Peyer's patch (tissue), 4 donors: ENCODE measurements around the gene ZNF143. TPM values are rescaled to one million over a fixed set of nuclear protein-coding genes. Genes with fewer than 3 reads are reported as not detected.
A peak's percentile ranks its signal among the peaks of the same experiment; 100 is the strongest.

Experiments used
- DNase-seq, 3 donors: peaks; one replicate each; pipeline ENCODE4 v3.0.0-alpha.2; 2017 to 2019
- H3K27ac ChIP-seq, 4 donors: fragments of 200-600 bp; sonication (generic); one replicate each; pipeline ENCODE4 v1.5.1; 2016 to 2019
- H3K27me3 ChIP-seq, 2 donors: fragments of 200-600 bp; sonication (generic); one replicate each; pipeline ENCODE4 v1.5.1; 2019
- H3K36me3 ChIP-seq, 3 donors: fragments of 200-600 bp; sonication (generic); one replicate each; pipeline ENCODE4 v1.5.1; 2016 to 2019
- H3K4me1 ChIP-seq, 4 donors: fragments of 200-600 bp; sonication (generic); one replicate each; pipeline ENCODE4 v1.5.1; 2016 to 2019
- H3K4me3 ChIP-seq, 4 donors: fragments of 200-600 bp; sonication (generic); 1 replicate in 3 of 4; 2 replicates in 1 of 4; pipeline ENCODE4 v1.5.1; 2016 to 2019; ENCODE audit warnings: mild to moderate bottlenecking in 1 of 4
- H3K9me3 ChIP-seq, 4 donors: fragments of 200-600 bp; sonication (generic); one replicate each; pipeline ENCODE4 v1.5.1; 2016 to 2019; ENCODE audit warnings: mild to moderate bottlenecking in 1 of 4
- POLR2A ChIP-seq, 2 donors: fragments of 450-650 bp; IDR thresholded peaks; one replicate each; pipeline ENCODE4 v1.5.1; 2017; ENCODE audit warnings: antibody characterized with exemption in 2 of 2, mild to moderate bottlenecking in 2 of 2, moderate library complexity in 2 of 2
- total RNA-seq, 4 donors: library from RNA; depleted of rRNA; stranded (reverse); fragments of >200 nt; gene quantifications; one replicate each; pipeline ENCODE4 v1.1.0, GENCODE V29; 2016
- TF ChIP-seq, protein P1 (sequence below), 6 experiments: fragments of 450-650 bp in 4 of 6; fragments of 200-600 bp in 2 of 6; sonication (generic) in 1 of 6; IDR thresholded peaks; one replicate each; pipeline ENCODE4 v1.5.1; 2017 to 2019; ENCODE audit warnings: antibody characterized with exemption in 6 of 6, mild to moderate bottlenecking in 3 of 6, moderate library complexity in 1 of 6

ZNF143 gene
- total RNA-seq, 4 donors from 2014 or later, result 8.5 to 56.1 (median 35.7) TPM

DNA sequence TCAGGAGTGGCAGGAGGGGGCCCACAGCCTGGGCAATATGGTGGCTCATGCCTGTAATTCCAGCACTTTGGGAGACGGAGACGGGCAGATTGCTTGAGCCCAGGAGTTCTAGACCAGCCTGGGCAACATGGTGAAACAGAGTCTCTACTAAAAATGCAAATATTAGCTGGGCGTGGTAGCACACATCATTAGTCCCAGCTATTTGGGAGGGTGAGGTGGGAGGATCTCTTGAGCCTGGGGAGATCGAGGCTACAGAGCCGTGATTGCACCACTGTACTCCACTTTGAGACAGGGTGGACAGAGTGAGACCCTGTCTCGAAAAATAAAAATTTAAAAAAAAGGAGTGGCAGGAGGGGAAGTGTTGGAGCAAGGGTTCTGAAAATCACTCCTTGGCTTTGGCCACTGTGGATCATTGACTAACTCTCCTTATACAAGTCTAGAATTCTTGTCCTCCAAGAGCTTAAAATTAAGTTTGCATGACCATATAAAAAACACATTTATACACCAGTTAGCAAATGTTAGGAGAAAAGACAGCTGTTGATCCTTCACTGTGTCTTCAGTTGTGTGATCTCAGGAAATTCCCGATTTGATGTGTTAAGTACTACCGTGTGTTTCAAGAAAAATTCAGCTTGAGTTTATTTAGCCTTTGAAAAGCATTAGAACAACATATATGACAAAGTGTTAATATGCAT lies 110.4 kb downstream of the ZNF143 start:
- peaks cover 4 to 36% (median 11%) of the 10 kb centered on the region in 4 donors for H3K4me1 ChIP-seq
- no peak overlapping the region for H3K4me3 ChIP-seq
- no peak for DNase-seq
- H3K27me3 ChIP-seq, result no peaks in the 10 kb centered on the region
- peak overlapping the region in 1 of 4 donors; percentile 98 for H3K27ac ChIP-seq
- H3K36me3 ChIP-seq, result no peaks in the 10 kb centered on the region
- TF ChIP-seq, protein P1, sequence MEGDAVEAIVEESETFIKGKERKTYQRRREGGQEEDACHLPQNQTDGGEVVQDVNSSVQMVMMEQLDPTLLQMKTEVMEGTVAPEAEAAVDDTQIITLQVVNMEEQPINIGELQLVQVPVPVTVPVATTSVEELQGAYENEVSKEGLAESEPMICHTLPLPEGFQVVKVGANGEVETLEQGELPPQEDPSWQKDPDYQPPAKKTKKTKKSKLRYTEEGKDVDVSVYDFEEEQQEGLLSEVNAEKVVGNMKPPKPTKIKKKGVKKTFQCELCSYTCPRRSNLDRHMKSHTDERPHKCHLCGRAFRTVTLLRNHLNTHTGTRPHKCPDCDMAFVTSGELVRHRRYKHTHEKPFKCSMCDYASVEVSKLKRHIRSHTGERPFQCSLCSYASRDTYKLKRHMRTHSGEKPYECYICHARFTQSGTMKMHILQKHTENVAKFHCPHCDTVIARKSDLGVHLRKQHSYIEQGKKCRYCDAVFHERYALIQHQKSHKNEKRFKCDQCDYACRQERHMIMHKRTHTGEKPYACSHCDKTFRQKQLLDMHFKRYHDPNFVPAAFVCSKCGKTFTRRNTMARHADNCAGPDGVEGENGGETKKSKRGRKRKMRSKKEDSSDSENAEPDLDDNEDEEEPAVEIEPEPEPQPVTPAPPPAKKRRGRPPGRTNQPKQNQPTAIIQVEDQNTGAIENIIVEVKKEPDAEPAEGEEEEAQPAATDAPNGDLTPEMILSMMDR (IDR thresholded peaks at IDR 0.05), result no peak
- no peak for TF ChIP-seq POLR2A (IDR thresholded peaks at IDR 0.05)
- no peaks in the 10 kb centered on the region for H3K9me3 ChIP-seq

DNA sequence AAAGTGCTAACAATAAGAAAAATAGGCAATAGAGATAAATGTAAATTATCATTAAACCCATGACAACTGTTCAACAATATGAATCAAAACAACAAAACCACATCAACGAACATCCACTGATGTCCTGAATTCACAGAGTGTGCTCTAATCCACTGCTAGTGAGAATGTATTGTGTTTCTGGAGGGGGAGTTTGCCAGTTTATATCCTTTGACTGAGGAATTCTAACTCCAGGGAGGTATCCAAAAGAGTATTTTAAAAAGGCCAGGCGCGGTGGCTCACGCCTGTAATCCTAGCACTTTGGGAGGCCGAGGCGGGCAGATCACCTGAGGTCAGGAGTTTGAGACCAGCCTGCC lies 110.9 kb downstream of the ZNF143 start:
- no peaks in the 10 kb centered on the region for H3K9me3 ChIP-seq
- TF ChIP-seq, protein P1 (IDR thresholded peaks at IDR 0.05), result no peak
- no peak for TF ChIP-seq POLR2A (IDR thresholded peaks at IDR 0.05)
- peak overlapping the region in 2 of 4 donors; percentile 95 to 98 for H3K27ac ChIP-seq
- no peak for DNase-seq
- no peak overlapping the region for H3K4me3 ChIP-seq
- no peaks in the 10 kb centered on the region for H3K36me3 ChIP-seq
- no peaks in the 10 kb centered on the region for H3K27me3 ChIP-seq
- peaks cover 4 to 36% (median 11%) of the 10 kb centered on the region in 4 donors for H3K4me1 ChIP-seq

DNA sequence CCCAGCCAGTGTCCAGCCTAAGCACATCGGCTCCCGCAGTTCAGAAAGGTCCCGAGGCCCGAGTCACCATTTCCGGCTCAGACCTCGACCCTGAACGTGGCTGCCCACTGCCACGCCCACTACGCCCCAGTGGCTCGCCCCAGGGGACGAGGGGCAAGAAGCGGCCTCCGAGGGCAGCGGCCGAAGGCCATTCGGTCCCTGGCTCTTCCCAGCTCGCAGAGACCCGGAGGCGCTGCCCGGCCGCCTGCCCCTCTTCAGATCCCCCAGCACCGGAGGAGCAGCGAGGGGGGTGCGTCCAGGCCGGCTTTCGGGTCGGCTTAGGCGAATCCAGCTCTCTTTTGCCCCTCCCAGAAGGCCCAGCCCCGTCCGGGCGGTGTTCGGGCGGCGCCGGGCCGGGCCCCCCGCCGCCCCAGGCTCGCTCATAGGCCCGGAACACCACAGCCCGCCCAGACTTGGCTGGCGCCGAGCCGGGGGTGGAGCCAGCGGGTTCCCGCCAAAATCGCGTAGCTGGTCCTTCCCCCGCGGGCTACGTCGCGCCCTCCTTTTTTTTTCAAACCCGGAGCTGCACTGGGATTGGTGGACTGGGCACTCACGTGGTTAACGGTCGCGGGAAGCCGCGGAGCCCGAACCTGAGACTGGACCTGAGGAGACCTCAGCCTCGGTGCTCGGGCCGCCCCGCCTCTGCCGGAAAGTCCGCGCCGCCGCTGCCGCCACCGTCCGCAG lies 112.4 kb downstream of the ZNF143 start, which contains the start of gene WEE1:
Gene WEE1, plus strand, starts transcription at position 619 of the 723 bp plus-strand sequence. CDS start 264 bp downstream, outside the sequence.
- Histone ChIP-seq H3K27me3 (no peaks in the 10 kb centered on the region), H3K4me1 (peaks cover 2 to 23% (median 10%) of the 10 kb centered on the region in 4 donors), H3K36me3 (no peaks in the 10 kb centered on the region), H3K9me3 (no peaks in the 10 kb centered on the region), H3K4me3 (peak within 1 kb of the TSS; percentile 71 to 85 (median 80)), H3K27ac (peak within 1 kb of the TSS; percentile 95 to 98 (median 96))
- TF ChIP-seq POLR2A (IDR thresholded peaks at IDR 0.05), result peak; percentile 80 to 83
- TF ChIP-seq, protein P1 (IDR thresholded peaks at IDR 0.05), result no peak
- DNase-seq, result peak; percentile 92 to 100 (median 99)

DNA sequence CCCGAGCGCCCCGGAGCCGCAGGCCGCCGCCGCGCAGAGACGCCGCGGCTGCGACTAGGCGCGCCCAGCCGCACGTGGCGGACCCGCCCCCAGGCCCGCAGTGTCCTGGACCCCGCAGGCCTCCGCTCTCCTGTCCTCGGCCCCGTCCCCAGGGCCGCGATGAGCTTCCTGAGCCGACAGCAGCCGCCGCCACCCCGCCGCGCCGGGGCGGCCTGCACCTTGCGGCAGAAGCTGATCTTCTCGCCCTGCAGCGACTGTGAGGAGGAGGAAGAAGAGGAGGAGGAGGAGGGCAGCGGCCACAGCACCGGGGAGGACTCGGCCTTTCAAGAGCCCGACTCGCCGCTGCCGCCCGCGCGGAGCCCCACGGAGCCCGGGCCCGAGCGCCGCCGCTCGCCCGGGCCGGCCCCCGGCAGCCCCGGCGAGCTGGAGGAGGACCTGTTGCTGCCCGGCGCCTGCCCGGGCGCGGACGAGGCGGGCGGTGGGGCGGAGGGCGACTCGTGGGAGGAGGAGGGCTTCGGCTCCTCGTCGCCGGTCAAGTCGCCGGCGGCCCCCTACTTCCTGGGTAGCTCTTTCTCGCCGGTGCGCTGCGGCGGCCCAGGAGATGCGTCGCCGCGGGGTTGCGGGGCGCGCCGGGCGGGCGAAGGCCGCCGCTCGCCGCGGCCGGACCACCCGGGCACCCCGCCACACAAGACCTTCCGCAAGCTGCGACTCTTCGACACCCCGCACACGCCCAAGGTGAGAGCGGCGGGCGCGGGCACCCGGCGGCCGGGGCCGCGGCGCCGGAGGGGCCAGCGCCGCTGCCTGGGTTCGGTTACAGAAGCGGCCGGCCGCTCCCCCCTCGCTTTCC lies 113.2 kb downstream of the ZNF143 start:
- Histone ChIP-seq H3K4me1 (peaks cover 0 to 21% (median 7%) of the 10 kb centered on the region in 4 donors), H3K4me3 (peak overlapping the region; percentile 71 to 85 (median 80)), H3K36me3 (no peaks in the 10 kb centered on the region), H3K9me3 (no peaks in the 10 kb centered on the region), H3K27ac (peak overlapping the region; percentile 95 to 98 (median 96)), H3K27me3 (no peaks in the 10 kb centered on the region)
- TF ChIP-seq, protein P1 (IDR thresholded peaks at IDR 0.05), result no peak
- TF ChIP-seq POLR2A (IDR thresholded peaks at IDR 0.05), result peak in 1 of 2 donors; percentile 48
- DNase-seq, result peak in 2 of 3 donors; percentile 26 to 60

DNA sequence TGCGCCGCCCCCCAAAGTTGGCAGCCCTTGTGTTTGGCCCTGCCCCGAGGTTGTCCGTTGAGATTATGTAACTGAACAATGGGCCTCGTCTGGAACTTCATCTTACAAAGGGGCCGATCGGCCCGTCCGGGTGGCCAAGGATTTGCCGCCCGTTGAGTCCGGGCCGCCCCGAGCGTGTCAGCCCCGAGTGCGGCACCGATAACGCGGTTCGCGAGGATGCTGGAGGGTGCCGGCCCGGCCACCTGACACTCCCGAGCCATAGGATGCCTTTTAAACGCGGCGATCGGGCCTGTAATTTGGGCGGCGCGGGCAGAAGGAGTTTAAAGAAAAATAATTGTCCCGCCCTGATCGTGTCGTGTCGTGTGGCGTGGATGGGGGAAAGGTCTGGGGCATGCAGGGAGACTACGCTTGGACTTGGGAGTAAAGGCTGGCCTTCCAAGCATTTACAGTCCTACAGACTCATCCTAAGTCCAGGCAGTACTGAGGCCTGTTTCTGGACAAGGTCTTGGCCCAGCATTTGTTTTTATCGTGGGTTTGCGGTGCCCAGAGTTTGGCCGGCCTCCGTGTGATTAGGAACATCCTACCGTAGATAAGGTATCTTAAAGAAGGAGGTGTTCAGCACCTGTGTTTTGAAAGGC lies 113.9 kb downstream of the ZNF143 start:
- Histone ChIP-seq H3K9me3 (no peaks in the 10 kb centered on the region), H3K27ac (peak overlapping the region; percentile 95 to 98 (median 96)), H3K4me1 (peaks cover 0 to 20% (median 3%) of the 10 kb centered on the region in 4 donors), H3K4me3 (peak overlapping the region; percentile 71 to 85 (median 80)), H3K36me3 (no peaks in the 10 kb centered on the region), H3K27me3 (no peaks in the 10 kb centered on the region)
- peak; percentile 33 to 70 (median 63) for DNase-seq
- no peak for TF ChIP-seq POLR2A (IDR thresholded peaks at IDR 0.05)
- TF ChIP-seq, protein P1 (IDR thresholded peaks at IDR 0.05), result no peak
